GDM1 (cell line): ENCODE results near the gene ITPRIP.

Source experiments
- DNase-seq: peaks from one replicate; lab custom pipeline; 2025; lab: John Stamatoyannopoulos, UW

Gene ITPRIP

DNA sequence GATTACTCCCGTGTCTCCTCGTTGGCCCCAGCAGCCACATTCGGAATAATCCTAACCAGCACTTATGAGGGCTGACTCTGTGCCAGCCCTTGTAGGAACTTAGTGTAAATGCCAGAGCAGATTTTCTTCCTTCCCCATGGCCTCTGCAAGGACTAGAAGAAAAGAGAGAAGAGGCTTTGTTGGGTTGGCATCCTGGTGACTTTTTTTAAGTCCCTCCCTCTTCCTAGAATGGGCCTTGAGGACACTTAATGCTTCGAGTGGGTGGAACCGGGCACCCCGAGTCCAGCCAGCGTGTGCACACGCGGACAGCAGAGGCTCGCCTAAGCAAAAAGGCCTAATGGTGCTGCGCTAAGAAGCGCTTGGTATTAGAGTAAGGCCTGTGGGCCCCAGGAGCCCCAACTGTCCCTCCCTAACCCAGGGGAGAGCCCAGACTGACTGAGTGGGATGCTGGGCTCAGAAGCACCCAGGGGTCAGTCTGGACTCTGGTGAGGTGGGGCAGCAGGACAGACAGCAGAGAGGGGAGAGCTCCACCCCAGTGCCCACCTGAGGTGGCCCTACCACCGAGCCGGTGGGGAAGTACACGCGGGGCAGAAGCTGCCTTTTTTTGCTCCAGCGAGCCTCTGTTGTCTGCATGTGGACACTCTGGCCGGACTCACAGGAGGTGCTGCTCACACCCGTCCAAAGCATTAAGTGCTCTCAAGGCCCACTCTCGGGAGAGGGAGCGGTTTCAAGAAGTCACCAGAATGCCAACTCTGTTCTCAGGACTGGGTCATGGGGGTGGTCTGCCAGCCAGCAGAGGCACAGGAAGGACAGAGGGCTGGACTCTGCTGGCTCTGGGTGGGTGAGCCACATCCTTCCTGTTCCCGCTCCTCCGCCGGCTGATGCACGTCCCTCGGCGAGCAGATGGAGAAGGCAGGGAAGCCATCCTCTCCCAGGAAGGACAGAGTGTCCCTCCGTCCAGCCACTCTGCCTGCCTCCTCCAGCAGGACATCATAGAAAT lies 12.5 kb downstream of the ITPRIP start:
- DNase-seq, result peak; percentile 19

DNA sequence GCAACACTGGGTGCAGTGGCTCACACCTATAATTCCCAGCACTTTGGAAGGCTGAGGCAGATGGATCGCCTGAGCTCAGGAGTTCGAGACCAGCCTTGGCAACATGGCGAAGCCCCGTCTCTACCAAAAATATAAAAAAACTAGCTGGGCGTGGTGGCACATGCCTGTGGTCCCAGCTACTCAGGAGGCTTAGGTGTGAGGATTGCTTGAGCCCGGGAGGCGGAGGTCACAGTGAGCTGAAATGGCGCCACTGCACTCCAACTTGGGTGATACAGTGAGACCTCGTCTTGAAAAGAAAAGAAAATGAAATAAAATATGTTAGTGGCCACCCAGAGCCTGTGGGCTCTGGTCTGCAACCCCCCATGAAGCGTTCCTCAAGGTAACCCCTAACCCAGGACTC lies 13.3 kb downstream of the ITPRIP start:
- DNase-seq, result no peak

DNA sequence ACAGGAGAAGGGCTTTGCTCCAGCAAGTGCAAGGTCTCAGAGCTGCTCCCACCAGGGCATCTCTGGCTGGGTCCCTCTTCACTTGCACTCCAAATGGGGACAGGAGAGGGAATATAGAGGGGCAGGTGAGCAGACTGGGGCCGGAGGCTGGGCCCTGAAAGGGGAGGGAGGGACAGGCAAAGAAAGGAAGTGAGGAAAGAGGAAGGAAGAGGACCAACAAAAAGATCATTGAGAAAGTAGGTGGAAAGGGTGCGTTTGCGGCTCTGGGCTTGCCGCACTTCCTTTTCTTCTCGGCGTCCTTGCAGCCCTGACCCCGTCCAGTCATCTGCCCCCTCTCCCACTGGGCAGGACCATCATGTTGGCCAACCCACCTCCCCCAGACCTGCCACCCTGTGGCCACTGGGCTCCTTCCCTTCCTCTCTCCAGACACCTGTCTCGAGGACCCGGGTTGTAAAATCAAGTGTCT lies 14.0 kb downstream of the ITPRIP start:
- DNase-seq, result no peak

DNA sequence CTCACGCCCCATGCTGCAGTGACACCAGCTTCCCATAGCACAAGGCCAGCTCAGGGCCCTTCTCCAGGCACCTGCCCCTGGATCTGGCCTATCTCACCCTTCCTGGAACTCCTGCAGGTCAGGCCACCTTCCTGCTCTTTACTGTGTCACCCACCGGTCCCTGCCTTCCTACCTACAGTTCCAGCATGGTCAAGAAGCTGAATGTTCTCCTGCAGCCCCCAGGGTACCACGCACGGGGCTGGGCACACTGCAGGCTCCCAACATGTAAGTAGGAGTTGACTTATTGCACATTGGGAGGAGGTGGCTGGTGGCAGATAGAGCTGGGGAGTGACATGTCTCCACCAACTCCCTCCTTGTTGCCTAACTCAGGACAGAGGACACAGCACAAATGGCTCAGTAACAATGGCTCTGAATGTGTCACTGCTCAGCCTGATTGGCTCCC lies 14.5 kb downstream of the ITPRIP start:
- DNase-seq, result no peak

DNA sequence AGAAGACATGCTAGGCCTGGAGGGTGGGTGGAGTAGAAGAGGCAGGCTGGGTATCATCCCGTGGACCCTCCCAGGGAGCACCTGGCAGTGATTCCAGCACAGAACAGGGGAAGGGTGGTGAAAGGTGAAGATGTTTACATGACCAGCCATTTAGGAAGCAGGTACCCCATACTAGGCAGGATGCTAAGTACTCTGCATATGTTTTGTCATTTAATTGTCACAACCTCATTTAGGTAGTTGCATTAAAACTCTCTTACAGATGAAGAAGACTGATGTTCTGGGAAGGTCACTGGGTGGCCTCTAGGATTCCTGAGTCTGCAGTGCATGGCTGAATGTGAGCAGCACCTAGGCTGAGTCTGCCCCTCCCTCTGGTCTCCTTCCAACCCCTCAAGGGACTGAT lies 15.2 kb downstream of the ITPRIP start:
- no peak for DNase-seq

DNA sequence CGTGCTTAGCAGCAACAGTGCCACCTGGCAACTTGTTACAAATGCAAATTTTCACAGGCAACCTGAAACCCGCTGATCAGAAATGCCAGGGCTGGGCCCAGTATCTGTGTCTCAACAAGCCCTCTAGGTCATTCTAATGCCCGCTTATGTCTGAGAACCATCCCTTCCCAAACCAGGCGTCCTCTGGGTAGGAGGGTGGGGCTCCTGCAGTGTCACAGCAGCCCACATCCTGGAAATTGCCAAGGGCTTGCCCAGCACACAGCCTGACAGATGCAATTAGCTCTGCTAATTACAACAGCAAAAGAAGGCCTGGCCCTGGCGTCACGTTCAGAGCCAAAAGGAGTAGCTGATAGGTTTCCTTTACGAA lies 15.9 kb downstream of the ITPRIP start:
- no peak for DNase-seq

DNA sequence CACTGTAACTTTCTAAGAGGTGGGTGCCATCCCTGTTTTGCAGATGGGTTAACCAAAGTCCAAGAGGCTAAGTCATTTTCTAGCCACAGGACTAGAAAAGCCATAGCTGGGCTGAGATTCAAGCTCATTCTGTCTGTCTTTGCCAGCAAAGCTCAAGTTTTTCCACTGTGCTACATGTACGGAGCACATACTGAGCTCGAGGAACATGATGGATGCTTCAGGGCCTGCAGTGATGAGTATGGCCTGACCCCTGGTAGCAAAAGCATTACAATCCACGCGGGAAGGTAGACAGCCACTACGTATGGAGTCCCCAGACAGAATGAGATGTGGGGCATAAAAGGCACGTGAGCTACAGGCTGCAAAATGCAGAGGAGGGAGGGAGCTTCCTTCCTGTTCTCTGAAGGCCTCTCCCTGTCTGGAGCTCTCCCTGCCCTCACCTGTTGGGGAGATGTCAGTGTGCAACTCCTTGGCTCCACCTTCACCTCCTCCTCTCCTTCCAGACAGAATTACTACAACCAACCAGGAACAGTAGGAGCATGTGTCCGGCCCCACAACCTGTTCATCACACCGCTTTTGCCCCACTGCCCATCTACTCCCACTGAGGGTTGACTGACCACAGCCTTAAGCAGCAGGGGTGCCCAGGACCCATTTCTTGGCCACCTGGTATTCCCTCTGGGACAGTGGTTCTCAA lies 16.4 kb downstream of the ITPRIP start:
- DNase-seq, result no peak

DNA sequence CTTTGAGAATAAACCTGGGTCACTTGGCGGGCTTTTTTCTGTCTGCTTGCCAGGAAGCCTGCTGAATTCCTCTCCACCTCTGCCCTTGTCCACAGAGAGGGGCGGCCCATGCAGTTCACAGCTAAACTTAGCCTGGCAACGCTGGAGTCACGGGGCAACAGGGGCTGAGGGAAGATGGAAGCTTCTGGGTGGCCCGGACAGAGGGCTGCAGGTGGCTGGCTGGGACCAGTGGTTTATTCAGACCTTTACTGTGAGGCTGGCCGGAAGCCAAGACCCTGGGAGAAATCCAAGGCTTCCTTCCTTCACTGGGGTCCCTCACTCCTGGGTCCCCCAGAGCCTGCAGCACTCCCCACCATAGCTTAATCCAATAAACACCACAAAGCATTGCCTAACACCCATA lies 17.0 kb downstream of the ITPRIP start:
- DNase-seq, result no peak

DNA sequence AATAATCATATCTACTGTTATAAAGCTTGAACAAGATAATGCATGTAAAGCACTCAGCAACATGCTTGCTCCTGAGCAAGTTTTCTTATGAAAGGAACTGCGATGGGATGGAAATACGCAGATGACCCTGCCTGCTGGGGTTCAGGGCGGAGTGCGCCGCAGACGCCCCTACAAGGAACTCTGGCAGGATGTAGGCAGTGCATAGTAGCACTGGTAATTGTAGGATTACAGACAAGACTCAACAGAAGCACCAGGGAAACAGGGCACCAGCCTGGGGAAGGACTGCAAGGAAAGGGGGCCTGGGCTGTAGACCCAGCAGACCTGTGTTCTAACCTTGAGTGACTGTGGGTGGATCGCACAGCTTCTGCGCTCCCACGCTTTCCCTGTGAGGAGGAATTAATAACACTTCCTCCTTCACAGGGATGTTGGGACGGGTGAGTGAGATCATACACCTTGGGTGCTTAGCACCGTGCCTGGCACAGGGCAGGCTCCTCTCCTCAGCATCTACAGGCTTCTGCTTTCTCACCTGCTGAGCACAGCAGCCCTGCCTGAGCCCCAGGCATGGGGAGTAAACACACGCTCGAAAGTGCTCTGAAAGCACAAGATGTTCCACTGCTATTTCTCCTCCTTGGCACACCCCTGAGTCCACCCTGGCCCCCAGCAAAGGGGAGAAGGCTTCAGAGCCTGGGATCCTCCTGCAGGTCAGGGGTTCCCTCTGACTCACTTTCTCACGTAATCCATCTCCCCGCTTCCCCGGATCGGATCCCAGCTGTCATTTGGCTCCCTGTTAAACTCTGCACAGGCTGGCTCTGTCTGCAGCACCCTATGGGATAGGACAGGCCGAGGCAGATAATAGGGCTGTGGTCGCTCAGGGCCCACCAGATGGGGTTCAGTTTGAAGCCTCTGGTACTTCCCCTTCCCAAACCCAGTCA lies 19.2 kb downstream of the ITPRIP start:
- DNase-seq, result no peak

DNA sequence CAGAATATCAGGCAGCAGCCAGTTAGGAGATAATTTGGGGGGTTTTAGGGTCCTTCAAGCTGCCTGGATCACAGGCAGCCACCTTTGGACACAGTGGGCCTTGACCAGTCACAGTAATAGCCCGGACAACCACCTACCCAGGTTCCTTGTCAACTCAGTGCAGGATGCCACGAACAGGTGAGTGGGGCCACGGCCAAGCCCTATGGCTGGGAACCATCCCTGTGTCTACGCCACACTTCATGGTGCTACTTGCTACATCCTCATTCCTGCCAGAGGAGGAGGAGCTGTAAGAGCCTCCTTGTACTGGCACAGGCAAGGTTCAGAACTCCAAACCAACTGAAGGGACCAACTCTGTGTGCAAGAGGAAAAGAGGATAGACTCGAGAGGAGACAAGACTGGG lies 19.9 kb downstream of the ITPRIP start:
- no peak for DNase-seq

DNA sequence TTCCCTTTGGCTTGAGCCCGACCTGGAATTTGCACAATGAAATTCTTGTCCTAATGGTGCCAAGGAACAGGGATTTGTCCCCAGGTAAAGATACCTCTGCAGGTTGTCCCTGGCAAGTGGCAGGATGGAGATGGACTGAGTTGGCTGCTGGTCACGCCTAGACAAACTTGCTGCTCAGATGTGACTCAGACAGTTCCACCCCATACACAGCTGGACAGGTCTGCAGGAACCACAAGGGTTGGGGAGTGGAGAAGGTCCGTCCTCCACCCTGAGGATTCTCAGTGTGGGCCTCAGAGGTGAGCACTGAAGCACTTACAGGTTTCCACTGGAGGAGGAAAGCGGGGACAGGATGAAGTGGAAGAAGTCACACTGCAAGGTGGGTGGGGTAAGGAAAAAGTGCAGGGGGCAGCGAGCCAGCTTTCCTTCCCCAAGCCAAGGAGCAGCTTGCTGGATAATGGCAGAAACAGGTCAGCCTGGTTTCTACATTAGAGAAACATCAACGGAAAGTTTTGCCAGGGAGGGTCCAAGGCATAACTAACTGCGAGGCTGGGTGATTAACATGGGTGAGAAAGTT lies 20.5 kb downstream of the ITPRIP start:
- DNase-seq, result no peak

DNA sequence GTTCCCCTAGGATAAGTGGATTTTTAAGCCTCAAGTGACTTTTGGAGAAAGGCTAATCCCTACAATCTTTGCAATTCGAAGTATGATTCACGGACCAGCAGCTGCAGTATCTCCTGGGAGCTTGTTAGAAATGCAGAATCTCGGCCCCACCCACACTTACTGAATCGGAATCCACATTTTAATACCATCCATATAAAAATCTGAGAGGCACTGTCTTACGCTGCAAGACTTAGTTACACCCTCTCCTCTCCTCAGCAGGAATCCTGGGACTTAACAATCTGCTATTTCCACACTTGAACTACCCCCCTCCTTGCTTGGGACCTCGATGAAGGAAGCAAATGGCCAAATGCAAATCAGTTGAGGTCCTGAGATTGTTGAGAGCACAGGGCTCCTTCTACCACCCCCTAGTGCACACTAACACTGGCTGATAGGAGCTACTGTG lies 21.0 kb downstream of the ITPRIP start:
- no peak for DNase-seq

DNA sequence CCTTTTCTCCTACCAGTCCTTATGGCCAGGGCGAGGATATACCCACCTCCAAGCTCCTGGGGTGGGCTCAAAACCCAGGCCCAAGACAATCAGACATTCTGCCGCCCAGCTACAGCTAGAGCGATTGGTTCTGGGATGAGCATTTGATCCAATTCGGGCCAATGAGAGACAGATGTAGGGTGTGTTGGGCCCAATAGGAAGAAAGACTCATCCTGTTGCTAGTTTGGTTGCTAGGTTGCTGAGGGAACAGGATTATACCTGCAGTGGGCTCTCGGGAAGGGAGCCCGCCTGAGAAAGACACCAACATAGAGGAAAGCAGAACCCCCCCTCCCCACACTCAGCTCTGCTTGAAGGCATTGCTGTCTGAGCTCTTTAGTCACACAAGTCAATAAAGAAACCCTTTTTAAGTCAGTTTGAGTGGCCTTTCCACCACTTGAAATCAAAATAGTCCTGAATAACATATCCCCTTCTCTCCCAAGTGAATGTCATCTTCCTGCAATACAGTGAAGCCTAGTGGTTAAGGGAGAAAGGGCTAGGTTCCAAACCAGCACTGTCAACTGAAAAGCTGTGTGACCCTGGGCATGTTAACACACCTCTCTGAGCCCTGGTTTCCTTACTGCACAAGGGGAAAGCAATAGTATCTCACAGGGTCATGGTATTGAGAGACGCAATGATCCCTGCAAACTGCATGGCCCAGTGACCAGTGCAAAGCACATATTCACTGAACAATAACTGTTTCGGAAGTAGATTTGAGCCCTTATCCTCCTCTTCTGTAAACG lies 21.8 kb downstream of the ITPRIP start:
- DNase-seq, result no peak

DNA sequence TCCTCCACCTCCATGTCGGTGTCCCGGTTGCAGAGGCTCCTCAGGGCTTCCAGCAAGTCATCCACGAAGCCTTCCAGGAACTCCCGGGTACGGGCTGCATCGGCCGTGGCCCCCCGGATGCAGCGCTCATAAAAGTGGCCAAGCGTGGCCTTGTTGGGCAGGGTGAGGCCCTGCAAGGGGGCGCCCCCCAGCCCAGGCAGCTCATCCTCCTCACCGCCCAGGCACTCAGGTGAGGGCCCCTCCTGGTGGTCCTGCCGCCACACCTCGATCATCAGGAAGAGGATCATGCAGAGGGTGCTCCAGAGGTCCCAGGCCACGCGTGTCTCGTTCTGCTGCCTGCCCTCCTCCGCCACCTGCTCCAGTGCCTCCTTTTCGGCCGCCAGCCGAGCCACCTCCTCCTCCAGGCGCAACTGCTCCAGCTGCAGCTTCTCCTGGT lies 22.8 kb downstream of the ITPRIP start:
- DNase-seq, result no peak

DNA sequence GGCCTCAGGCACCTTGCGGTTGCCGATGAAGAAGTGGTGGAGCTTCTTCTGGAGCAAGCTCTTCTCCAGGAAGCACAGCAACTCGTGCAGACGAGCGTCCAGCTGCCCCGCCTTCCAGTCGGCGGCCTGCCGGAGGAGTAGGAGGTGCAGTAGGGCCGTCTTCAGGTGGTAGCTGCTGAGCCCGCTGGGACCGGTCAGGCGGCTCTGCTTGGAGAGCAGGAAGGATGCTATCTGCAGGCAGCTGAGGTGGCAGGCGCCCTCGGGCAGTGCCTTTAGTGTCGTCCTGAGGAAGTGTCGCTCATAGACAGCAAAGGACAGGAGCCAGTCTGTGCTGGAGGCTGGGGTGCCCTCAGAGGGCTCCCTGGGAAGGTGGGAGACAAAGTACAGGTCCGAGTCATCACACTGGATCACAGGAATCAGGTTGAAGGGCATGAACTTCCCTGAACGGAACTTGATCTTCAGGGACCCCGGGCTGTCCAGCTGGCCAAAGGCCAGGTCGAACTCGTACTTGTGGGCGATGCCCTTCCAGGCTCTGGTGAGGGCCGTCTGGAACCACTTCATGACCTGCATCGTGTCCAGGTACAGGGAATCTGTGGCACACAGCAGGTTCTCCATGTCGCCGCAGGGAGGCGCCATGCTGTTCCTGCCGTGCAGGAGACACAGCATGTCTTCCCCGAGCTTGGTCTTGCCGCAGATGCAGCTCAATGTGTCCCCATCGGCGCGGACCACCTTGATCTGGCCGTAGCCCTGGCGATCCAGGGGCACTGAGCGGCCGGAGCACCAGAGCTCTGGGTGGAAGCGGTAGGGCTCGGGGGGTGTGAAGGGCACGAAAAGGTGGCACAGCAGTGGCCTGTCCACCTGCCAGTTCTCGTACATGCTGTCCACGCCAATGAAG lies 23.4 kb downstream of the ITPRIP start:
- no peak for DNase-seq

DNA sequence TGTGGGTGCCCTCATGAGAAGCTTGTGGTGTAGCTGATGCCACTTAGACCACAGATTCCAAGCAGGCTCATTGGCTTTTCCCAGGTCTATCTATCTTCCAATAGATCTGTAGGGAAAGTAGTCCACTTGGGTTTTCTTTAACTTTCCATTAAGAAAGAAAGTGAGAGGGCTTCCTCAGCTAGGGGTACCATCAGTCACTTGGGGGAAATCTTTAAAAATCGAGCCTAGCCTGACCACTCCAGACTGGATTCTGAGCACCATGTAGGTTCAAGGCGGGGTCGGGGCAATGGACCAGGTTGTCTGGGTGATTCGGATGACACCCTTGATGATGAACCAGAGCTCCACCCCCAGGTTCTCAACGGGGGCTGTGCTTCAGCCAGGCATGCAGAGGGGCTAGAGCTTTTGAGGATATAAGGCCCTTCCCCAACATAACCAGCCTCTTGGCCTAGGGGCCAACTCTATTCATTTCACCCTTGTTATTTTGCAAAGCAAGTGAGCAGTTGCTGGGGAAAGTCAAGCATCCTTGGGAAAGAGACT lies 27.0 kb downstream of the ITPRIP start:
- DNase-seq, result no peak

DNA sequence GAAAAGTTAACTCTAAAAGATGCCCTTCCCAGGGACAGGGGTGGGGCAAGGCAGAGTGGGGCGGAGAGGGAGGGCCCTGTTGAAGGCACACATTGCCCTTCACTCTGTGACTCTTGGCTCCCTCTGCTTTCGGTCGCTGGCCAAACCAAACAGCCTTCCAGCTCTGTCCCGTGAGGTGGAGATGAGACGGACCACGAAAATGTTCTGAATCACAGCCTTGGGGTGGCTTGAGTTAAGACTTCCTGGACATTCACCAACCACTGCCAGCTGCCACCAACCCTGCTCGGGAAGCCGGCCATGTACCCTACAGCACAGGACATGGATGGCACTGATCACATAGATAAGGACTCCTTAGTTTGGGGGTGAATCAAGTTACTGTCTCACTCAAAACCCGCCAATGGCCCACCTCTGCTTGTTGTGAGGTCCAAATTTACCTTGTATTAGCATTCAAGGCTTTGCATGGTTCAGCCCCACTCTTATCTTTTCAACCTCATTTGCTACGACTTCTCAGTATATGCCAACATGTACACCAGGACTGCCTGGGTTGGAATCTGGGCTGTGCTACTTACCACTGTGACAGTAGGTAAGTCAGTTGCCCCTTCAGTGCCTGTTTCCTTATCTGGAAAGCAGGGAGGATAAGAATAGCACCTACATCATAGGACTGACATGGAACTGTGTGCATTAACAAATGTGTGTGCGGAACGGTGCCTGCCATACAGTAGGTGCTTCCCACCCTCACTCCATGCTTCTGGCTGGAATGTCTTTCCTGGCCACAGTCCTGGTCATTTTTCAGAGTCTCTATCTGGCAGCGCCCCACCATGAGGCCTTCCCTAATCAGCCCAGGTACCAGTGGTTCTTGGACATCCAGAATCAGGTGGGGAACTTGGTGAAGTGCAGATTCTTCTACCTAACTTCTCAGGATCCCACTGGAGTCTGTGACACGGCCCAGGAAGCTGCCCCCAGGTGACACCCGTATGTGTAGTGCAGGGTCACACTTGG lies 28.0 kb downstream of the ITPRIP start:
- DNase-seq, result no peak

DNA sequence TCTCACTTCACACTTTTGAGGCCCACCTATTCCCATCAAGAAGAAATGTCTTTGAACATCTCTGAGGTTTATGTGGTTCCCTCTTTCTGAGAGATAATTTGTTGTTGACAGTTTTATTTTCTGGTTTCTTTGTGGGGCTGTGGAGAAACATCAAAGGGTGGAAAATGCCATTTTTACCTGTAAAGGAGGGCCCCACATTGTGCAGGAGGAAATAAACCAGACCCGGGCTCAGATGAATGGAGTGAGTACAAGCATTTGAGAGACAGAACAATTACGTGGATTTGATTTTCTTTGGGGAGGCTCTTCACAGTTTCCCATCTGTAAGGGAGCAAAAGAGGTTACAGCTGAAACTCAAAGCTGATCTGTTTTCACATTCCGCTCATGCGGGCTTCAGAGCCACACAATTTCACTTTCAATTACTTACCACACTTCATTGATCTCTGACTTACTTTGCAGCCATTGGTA lies 29.8 kb downstream of the ITPRIP start:
- no peak for DNase-seq
